Transverse colon (tissue), 4 donors: ENCODE measurements around the gene GRIK4. TPM values are rescaled to one million over a fixed set of nuclear protein-coding genes. Genes with fewer than 3 reads are reported as not detected.
A peak's percentile ranks its signal among the peaks of the same experiment; 100 is the strongest.
"Not testable (repeated sequence)": the region's sequence is repeated elsewhere in the genome, so short reads cannot be mapped to it uniquely, and the experiment has no call there.

ENCODE experiments used
- DNase-seq: peaks from one replicate; pipeline ENCODE4 v3.0.0-alpha.2; 2019
- H3K27ac ChIP-seq, 4 donors: fragments of 200-600 bp; sonication (generic); 2 replicates each; pipeline ENCODE4 v1.5.1; 2016 to 2018; ENCODE audit warnings: inconsistent platforms in 4 of 4
- H3K27me3 ChIP-seq: fragments of 200-600 bp; sonication (generic); 2 replicates; pipeline ENCODE4 v1.5.1; 2017; ENCODE audit warnings: inconsistent platforms
- H3K36me3 ChIP-seq, 4 donors: fragments of 200-600 bp; sonication (generic); 2 replicates each; pipeline ENCODE4 v1.5.1; 2017 to 2019; ENCODE audit warnings: inconsistent platforms in 4 of 4
- H3K4me1 ChIP-seq, 4 donors: fragments of 200-600 bp; sonication (generic); 2 replicates each; pipeline ENCODE4 v1.5.1; 2017 to 2020; ENCODE audit warnings: inconsistent platforms in 4 of 4
- H3K4me3 ChIP-seq, 4 donors: fragments of 200-600 bp; sonication (generic); 1 replicate in 1 of 4; 2 replicates in 3 of 4; pipeline versions ENCODE4 v1.5.1 to v1.6.1; 2017 to 2019; ENCODE audit warnings: inconsistent platforms in 4 of 4
- H3K9me3 ChIP-seq, 2 donors: fragments of 200-600 bp; sonication (generic); 2 replicates each; pipeline ENCODE4 v1.5.1; 2017 to 2019; ENCODE audit warnings: inconsistent platforms in 2 of 2
- CTCF ChIP-seq, 5 experiments: fragments of 200-600 bp in 3 of 5; fragments of 450-650 bp in 2 of 5; sonication (generic) in 3 of 5; IDR thresholded peaks; 1 replicate in 2 of 5; 2 replicates in 3 of 5; pipeline ENCODE4 v1.5.1; 2016 to 2017; ENCODE audit warnings: antibody characterized with exemption in 5 of 5, inconsistent platforms in 3 of 5, mild to moderate bottlenecking in 2 of 5, moderate library complexity in 1 of 5
- EP300 ChIP-seq: sonication (generic); formaldehyde crosslinking; IDR thresholded peaks from one replicate; pipeline ENCODE4 v1.6.1; 2017; ENCODE audit warnings: antibody characterized with exemption, low read depth
- POLR2A ChIP-seq: fragments of 450-650 bp; IDR thresholded peaks from one replicate; pipeline ENCODE4 v1.6.1; 2016; ENCODE audit warnings: antibody characterized with exemption, mild to moderate bottlenecking, moderate library complexity
- POLR2AphosphoS5 ChIP-seq, 3 donors: sonication (generic); formaldehyde crosslinking; IDR thresholded peaks; one replicate each; pipeline ENCODE4 v1.6.1; 2016; ENCODE audit warnings: antibody characterized with exemption in 3 of 3
- WGBS, 2 donors: methylation state at CpG; one replicate each; pipeline ENCODE4 v1.1.5; 2018; ENCODE audit warnings: low coverage in 1 of 2; 5-methylcytosine and 5-hydroxymethylcytosine counted together
- in situ Hi-C, 4 donors: fragments of 200-750 bp; cut with MboI; loops; one replicate each; pipeline versions ENCODE4 v1.15.0 to v1.15.1; 2017; ENCODE audit warnings: low sequenced_read_pairs in 3 of 4, low pct_ligation_motif_present in 1 of 4, low pct_unique_long_range_greater_than_20kb in 1 of 4
- intact Hi-C: fragments of 100-400 bp; cut with DNase I; formaldehyde crosslinking; loops from one replicate; pipeline ENCODE4 v1.15.1; 2023; ENCODE audit warnings: low total_unique reads
- total RNA-seq, 4 donors: library from RNA; depleted of rRNA; stranded (reverse); fragments of >200 nt; gene quantifications; one replicate each; pipeline ENCODE4 v1.1.0, GENCODE V29; 2016

The GRIK4 gene
- total RNA-seq, 4 donors from 2014 or later, result 2.6 TPM; not detected in 3

GRCh38 chr11:121012091-121012490 is 500.5 kb downstream of the GRIK4 start:
- TF ChIP-seq POLR2AphosphoS5 (IDR thresholded peaks at IDR 0.05) (no peak), EP300 (no peak), CTCF (IDR thresholded peaks at IDR 0.05) (no peak), POLR2A (no peak)
- Histone ChIP-seq H3K36me3 (no peaks in the 10 kb centered on the region), H3K4me1 (no peaks in the 10 kb centered on the region), H3K27ac (no peak overlapping the region), H3K9me3 (no peaks in the 10 kb centered on the region), H3K4me3 (no peak overlapping the region), H3K27me3 (peaks cover 9% of the 10 kb centered on the region)
- no peak for DNase-seq
- in situ Hi-C loops, result no loop called here
- WGBS, 2 donors, result 80 to 100% methylated on average over 1 of the region's 1 CpG
- intact Hi-C loops, result no loop called here

GRCh38 chr11:121018746-121019145 is 507.2 kb downstream of the GRIK4 start:
- no peaks in the 10 kb centered on the region for H3K9me3 ChIP-seq
- peaks cover 3% of the 10 kb centered on the region for H3K27me3 ChIP-seq
- WGBS, 2 donors, result 68 to 70% methylated on average over 1 of the region's 1 CpG
- no peak for TF ChIP-seq EP300
- TF ChIP-seq POLR2A, result no peak
- no peak for TF ChIP-seq POLR2AphosphoS5 (IDR thresholded peaks at IDR 0.05)
- no peak for TF ChIP-seq CTCF (IDR thresholded peaks at IDR 0.05)
- no peaks in the 10 kb centered on the region for H3K36me3 ChIP-seq
- no peak overlapping the region for H3K4me3 ChIP-seq
- peaks cover 0 to 3% (median 0%) of the 10 kb centered on the region in 4 donors for H3K4me1 ChIP-seq
- in situ Hi-C loops, result no loop called here
- no peak overlapping the region for H3K27ac ChIP-seq
- no peak for DNase-seq
- intact Hi-C loops, result no loop called here

- in situ Hi-C loops, result not testable (repeated sequence)
These were observed 510.2 kb downstream of the GRIK4 start for GRCh38 chr11:121021718-121022117.

GRCh38 chr11:121023848-121024751 is 512.6 kb downstream of the GRIK4 start, which contains the start of gene TBCEL:
TSS of gene TBCEL (plus strand) at chr11:121024102. CDS start at chr11:121045691, 21,589 bp downstream.
- H3K9me3 ChIP-seq, result no peaks in the 10 kb centered on the region
- no peak for TF ChIP-seq EP300
- peak in 2 of 3 donors; percentile 43 to 44 for TF ChIP-seq POLR2AphosphoS5 (IDR thresholded peaks at IDR 0.05)
- TF ChIP-seq CTCF (IDR thresholded peaks at IDR 0.05), result no peak
- no peaks in the 10 kb centered on the region for H3K36me3 ChIP-seq
- 1% methylated on average over 54 of the region's 54 CpGs; no CpG with 5 or more reads in 1 of the 2 donors for WGBS, 2 donors
- H3K4me3 ChIP-seq, result peak within 1 kb of the TSS; percentile 62 to 83 (median 66)
- DNase-seq, result peak; percentile 83
- H3K27me3 ChIP-seq, result no peaks in the 10 kb centered on the region
- H3K27ac ChIP-seq, result peak within 1 kb of the TSS; percentile 17 to 75 (median 67)
- H3K4me1 ChIP-seq, result peaks cover 10 to 20% (median 13%) of the 10 kb centered on the region in 4 donors
- intact Hi-C loops (no loop called here), in situ Hi-C loops (no loop called here)

More at GRCh38 chr11:121021718-121022117, 510.2 kb downstream of the GRIK4 start:
- H3K36me3 ChIP-seq, H3K27me3 ChIP-seq, H3K9me3 ChIP-seq, H3K27ac ChIP-seq, intact Hi-C loops, H3K4me3 ChIP-seq, DNase-seq: not testable (repeated sequence)
- 96% methylated on average over 16 of the region's 36 CpGs; no CpG with 5 or more reads in 1 of the 2 donors for WGBS, 2 donors
- H3K4me1 ChIP-seq, result peaks cover 10 to 20% (median 13%) of the 10 kb centered on the region in 4 donors
